Skeletal muscle cell (primary cell): ENCODE data around the gene KLHL17.
"Not testable (repeated sequence)": the region's sequence is repeated elsewhere in the genome, so short reads cannot be mapped to it uniquely, and the experiment has no call there.

Experiments
- DNase-seq: peaks from one replicate; pipeline ENCODE4 v3.0.0-alpha.2; 2010; ENCODE audit warnings: low read depth
- H3K4me3 ChIP-seq: 2 replicates; pipeline ENCODE4 v1.5.1; 2011; ENCODE audit warnings: low read depth, mild to moderate bottlenecking, control low read depth, low read length, moderate library complexity

KLHL17 gene

DNA sequence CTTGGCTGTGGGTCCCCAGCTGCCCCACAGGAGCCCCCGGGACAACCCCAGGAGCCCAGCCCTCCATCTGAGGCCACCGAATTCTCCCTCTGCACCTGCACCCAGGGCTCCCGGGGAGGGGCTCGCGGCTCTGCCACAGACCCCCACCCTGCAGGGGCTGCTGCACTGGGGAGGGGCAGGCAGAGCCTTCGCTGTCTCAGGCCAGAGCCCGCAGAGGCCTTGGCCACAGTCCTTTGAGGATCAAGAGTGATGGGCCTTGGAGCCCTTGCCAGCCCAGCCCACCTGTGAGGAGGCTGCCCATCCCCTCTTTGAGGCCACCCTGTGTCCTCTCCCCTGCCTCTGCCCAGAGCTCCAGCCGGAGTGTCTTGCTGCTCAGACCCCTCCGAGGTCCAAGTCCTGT lies 15.0 kb downstream of the KLHL17 start:
- no peak for DNase-seq
- no peak overlapping the region for H3K4me3 ChIP-seq

DNA sequence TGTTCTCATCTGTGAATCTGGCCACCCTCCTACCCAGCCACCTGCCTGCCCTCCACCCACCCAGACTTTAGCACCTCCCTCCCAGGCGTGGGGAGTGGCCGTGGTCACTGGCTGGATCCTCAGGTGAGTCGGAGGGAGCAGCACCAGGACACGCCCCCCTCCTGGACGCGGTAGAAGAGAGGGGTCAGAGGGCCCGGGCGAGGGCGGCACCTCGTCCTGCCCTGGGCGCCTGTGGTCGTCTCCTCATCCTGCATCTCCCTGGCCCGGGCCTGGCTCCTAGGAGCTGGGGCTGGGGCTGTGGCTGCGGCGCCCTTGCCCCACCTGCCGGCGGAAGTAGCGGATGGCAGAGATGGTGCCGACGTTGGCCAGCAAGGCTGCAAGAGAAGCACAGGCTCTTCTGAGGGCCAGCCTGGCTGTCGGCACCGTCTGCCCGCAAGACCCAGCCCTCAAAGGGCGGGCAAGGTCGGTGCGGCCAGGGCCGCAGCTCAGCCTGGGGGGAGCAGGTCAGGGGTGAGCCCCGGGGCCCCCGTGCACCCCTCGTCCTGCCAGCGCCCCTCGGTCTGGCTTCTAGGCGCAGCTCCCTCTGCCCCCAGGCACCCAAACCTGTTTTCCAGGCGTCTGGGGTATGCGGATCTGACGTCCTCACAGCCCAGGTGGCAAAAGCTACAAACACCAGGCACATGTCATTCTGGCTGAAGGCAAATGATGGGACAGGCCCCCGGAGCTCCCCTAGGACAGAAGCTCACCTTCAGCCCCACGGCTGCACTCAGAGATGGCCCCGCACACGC lies 15.7 kb downstream of the KLHL17 start:
- peak overlapping the region; percentile 20 for H3K4me3 ChIP-seq
- DNase-seq: no peak

DNA sequence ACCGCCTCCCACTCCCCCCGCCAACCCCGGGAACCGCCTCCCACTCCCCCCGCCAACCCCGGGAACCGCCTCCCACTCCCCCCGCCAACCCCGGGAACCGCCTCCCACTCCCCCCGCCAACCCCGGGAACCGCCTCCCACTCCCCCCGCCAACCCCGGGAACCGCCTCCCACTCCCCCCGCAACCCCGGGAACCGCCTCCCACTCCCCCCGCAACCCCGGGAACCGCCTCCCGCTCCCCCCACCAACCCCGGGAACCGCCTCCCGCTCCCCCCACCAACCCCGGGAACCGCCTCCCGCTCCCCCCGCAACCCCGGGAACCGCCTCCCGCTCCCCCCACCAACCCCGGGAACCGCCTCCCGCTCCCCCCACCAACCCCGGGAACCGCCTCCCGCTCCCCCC lies 16.4 kb downstream of the KLHL17 start:
- not testable (repeated sequence) for DNase-seq, H3K4me3 ChIP-seq

DNA sequence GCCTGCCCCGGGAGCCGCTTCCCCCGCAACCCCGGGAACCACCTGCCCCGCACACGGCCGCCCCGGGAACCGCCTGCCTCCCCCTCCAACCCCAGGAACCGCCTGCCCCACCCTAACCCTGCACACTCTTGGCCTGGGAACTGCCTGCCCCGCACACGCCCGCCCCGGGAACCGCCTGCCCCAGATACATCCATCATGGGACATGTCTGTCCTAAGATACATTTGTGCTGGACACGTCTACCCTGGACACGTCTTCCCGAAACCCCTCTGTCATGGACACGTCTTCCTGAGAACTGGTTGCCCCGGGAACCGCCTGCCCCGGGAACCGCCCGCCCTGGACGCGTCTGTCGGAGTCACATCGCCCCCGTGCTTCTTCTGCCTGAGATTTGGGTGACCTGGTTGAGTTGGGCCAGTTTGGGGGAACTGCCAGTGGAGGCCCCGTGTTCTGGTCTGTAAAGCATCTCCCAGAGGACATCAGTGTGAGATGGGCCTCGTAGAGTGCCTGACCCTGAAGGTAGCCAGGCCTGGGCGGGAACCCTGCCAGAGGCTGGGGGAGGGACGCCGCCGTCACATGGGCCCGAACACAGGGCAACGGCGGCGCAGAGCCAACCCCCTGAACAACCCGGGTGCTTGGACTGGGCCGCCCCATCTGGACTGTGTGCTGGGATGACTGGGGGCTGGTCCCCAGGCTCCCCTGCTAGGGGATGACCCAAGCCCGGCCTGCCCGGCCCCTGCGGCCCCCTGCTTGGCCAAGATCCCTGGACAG lies 17.9 kb downstream of the KLHL17 start:
- no peak for DNase-seq
- H3K4me3 ChIP-seq: no peak overlapping the region

DNA sequence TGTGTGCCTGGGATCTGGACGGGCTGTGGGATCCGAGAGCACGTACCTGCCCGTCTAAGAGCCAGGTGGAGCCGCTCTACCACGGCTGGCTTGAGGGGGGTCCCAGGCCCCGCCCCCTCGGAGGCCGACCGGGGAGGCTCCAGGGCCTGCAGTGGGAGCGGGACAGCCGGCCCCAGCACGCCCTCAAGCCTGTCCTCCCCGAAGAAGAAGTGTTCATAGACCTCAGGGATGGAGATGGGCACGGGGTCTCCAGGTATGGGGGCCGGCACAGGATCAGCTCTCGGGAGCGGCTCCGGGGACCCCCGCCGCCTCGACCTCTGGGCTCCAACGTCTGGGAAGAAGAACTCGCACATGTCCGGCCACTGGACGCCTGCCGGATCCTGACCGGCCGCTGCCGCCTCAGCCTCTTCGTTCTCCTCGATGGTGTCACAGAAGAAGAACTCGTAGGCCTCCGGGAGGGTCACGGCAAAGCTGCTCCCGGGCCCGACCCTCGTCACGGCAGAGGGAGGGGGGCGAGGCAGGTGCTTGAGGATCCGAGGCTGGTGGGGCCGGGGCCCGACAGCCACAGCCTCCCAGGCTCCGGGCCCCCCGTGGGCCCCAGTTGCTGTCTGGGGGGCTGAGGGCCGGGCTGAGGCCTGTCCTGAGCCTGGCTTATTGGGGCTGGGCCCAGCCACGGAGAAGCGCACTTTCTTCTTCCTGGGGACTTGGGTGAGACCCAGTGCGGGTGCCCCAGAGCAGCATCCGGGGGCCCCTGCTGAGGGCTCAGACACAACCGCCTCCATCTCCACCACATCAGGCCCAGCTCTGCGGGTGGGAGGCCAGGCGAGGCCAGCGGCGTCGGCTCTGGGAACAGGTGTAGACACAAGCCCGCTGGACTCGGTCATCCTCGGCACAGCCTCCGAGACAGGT lies 18.7 kb downstream of the KLHL17 start:
- H3K4me3 ChIP-seq: no peak overlapping the region
- DNase-seq: no peak

DNA sequence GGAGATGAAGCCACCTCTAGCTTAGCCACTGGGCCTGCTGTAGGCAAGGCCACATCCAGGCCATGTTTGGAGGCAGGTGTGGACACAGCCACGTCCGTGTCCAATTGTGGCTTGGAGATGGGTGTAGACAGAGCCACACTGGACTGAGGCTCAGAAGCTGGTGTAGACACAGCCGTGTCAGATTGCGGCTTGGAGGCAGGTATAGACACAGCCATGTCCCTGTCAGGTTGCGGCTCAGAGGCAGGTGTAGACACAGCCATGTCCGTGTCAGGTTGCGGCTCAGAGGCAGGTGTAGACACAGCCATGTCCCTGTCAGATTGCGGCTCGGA lies 19.3 kb downstream of the KLHL17 start:
- H3K4me3 ChIP-seq: no peak overlapping the region
- no peak for DNase-seq

DNA sequence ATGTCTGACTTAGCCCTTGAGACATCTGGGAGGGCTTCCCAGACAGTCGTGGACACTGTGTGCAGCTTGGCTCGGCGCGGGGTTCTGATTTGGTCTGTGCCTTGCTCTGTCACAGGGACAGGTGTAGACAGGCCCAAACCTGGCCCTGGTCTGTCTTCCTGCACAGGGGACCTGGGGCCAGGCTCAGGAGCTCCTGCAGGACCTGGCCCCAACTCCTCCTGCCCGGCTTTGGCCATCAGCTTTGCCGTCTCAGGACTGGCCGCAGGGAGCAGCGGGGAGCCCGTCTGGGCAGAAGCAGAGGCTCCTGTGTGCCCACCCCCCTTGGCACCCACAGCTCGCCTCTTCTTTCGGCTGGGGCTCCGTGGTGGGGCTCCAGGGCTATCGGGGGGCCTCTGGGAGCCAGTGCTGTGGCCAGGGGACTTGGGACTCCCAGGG lies 19.8 kb downstream of the KLHL17 start:
- no peak for DNase-seq
- no peak overlapping the region for H3K4me3 ChIP-seq

DNA sequence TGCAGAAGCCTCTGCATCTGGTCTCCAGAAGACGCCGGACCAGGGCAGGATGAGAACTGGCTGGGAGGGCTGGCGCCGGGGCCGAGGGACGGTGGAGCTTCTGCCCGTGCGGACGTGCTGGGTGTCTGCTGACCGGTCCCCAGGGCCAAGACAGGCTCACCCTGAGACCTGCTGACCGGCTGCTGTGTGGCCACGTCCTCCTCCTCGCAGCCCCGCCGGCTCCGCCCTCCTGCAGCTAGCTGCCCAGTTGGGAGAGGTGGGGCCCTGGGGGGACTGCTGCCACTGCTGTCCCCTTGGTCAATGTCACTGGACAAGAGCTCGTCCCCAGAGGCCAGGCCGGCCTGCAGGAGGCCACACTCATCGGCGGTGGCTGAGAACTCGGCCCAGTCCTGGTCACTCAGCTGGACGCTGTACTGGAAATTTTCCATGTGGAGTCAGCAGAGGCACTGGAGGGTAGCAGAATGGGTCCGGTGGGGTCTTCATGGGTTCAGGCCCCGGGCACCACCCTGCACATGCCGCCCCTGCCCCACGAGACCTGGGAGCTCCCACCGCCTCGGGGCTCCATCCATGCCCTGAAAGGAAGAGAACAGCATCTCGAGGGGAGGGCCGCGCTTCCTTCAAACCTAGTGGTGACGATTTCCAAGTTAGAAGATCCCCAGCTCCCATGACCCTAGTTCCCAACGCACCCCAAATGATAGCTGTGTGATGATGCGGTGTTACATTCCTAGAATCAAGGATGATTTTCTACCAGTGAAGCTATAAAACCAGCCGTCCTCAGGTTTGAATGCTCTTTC lies 20.4 kb downstream of the KLHL17 start:
- no peak overlapping the region for H3K4me3 ChIP-seq
- DNase-seq: no peak

DNA sequence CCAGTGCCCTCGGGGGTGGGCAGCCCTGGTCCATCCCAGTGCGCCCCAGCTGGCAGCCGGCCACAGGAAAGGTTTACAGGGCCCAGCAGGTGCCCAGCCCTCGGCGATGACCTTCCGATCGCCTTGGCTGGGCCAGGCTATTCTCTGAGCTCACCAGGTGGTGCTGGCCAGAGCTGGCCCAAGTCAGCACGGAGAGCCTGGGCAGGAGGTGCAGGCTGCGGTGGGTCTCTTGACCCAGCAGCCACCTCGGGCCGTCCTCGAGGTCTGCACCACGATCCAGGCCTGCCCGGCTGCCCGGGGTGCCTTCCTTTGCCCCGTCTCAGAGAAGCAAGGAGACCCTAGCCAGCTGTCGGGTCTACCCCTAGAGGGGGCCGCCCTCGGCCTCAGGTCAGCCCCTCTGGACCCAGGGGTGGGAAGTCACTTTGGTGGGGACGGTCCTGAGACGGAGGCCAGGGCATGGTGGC lies 21.1 kb downstream of the KLHL17 start:
- no peak for DNase-seq
- H3K4me3 ChIP-seq: no peak overlapping the region

DNA sequence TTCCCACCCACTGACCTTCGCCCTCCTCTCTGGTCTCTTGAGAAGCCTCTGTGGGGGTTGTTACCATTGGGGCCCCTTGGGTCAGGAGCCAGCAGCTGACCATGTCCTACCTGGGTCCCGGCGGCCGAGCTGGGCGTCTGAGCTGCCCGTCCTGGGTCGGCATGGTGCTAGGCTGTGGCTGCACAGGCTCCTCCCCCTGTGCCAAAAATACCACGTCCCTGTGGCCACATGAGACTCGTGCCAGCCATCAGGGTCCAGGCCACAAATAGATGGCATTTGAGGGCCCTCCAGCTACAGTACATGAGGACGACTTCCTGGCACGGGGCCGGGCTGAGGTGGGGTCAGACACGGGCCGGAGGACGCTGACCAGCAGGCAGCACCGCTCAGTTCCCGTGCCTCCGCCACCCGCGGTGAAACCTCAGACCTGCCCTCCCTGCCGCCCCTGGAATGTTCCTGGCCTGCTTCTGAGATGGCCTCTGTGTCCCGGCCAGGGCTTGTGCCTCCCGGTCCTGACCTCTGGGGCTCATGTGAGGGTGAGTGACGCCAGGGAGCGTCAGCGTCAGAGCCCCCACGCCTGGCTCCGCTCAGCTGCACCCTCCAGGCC lies 21.7 kb downstream of the KLHL17 start, which contains the start of gene PERM1:
Gene PERM1 (minus strand): TSS at position 139 of the 604 bp plus-strand sequence. CDS start 1,064 bp downstream, outside the sequence.
- DNase-seq: no peak
- H3K4me3 ChIP-seq: no peak within 1 kb of the TSS

DNA sequence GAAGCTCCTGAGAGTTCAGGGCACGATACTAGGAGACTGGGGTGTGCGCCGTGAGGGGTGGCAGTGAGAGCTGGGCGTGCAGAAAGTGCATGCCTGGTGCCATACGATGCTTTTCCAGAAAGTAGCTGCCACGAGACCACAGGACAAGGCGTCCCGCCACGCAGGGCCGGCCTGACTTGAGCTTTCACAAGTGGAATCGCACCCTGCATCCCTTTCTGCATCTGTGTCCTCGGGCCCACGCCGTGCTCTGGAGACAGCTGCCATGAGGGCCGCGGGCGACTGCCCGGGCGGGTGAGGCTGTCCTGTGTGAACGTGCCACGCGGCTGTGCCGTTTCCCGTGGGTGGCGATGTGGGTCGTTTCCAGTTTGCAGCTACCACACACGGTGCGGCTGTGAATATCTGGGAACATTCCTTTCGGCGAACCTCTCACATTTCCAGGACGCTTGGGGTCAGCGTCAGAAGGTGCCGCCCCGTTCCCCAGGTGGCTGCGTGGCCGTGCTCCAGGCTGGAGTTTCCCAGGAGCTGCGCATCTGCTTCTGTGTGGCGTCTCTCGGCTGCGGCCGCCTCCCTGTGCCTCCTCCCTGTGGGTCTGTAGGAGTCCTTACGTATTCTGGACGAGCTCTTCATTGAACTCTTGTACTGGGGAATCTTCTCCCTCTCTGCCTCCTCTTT lies 22.5 kb downstream of the KLHL17 start:
- H3K4me3 ChIP-seq: no peak overlapping the region
- no peak for DNase-seq

DNA sequence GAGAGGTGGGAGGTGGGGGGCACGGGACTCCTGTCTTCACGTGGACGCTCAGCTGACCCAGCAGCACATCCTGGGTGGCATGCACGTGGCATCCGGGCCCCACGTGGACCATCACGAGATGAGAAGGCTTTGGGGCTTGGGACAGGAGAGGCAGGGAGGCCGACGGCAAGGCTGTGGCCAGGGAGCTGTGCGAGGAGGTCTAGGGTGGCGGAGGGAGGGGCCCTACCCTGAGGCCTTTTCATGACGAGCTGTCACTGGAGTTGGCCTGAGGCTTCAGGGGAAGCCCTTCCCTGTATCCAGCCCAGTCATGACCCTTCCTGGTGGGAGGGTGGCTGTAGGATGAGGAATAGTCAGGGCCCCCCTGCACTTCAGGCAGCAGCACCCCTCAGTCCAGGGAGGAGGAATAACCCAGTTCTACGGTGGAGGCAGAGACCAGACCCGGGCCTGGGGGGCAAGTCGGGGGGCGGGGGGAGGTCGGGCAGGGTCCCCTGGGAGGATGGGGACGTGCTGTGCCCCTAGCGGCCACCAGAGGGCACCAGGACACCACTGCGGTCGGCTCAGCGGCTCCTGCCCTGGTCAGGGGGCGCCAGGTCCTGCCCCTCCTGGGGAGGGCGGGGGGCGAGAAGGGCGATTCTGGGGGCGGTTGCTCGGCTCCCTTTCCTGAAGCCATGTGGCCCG lies 23.6 kb downstream of the KLHL17 start:
- H3K4me3 ChIP-seq: peak overlapping the region; percentile 23
- DNase-seq: no peak

DNA sequence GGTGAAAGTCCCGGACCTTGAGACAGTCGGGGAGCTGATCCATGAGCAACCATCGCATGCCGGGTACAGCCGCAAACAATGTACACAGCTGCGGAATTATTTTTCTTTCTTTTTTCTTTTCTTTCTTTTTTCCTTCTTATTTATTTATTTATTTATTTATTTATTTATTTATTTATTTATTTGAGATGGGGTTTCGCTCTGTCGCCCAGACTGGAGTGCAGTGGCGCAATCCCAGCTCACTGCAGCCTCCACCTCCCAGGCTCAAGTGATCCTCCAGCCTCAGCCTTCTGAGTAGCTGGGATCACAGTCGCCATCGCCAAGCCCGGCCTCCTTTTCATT lies 24.1 kb downstream of the KLHL17 start:
- H3K4me3 ChIP-seq: peak overlapping the region; percentile 23
- no peak for DNase-seq

DNA sequence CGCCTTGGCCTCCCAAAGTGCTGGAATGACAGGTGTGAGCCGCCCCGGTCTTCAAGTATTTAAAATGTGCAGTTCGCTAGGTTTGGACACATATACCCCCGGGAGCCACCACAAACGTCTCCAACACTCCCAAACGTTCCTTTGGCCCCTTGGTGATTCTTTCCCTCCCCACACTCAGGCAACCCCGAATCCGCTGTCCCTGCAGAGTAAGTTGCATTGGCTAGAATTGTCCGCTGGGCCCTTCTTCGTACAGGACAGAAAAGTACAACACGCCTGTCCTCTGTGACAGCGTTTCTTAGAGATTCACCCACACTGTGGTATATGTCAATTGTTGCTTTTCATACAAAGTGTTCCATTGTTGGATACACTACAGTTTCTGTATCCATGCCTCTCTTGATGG lies 24.7 kb downstream of the KLHL17 start:
- DNase-seq: no peak
- no peak overlapping the region for H3K4me3 ChIP-seq

DNA sequence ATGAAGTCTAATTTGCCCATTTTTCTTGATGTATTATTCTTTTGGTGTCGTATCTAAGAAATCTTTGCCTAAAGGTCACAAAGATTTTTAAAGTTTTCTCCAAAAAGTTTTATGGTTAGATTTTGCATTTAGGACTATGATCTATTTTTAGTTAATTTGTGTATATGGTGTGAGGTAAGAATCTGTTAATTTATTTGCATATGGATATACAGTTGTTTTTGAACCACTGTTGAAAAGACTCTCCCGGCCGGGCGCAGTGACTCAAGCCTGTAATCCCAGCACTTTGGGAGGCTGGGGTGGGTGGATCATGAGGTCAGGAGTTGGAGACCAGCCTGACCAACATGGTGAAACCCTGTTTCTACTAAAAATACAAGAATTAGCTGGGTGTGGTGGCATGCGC lies 27.7 kb downstream of the KLHL17 start:
- not testable (repeated sequence) for H3K4me3 ChIP-seq, DNase-seq

DNA sequence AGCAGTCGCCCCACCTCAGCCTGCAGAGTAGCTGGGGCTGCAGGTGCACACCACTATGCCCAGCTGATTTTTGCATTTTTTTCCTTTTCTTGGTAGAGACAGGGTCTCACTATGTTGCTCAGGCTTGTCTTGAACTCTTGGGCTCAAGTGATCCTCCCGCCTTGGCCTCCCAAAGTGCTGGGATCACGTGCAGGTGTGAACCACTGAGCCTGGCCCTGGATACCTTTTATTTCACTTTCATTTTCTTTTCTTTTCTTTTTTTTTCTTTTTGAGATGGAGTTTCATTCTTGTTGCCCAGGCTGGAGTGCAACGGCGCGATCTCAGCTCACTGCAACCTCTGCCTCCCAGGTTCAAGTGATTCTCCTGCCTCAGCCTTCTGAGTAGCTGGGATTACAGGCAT lies 30.9 kb downstream of the KLHL17 start:
- H3K4me3 ChIP-seq, DNase-seq: not testable (repeated sequence)

DNA sequence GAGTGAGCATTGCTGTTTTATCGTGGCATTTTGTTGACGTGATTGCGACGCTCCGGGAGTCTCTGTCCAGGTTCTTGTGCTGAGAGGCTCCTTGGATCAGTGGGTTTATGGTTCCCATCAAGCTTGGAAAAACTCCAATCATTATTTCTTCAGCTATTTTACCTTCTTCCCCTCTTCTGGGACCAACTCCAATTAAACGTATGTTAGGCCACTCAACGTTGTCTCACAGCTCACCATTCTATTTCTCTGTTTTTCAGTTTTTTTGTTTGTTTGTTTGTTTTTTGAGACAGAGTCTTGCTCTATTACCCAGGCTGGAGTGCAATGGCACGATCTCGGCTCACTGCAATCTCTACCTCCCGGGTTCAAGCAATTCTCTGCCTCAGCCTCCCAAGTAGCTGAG lies 31.5 kb downstream of the KLHL17 start:
- DNase-seq: no peak
- H3K4me3 ChIP-seq: no peak overlapping the region

DNA sequence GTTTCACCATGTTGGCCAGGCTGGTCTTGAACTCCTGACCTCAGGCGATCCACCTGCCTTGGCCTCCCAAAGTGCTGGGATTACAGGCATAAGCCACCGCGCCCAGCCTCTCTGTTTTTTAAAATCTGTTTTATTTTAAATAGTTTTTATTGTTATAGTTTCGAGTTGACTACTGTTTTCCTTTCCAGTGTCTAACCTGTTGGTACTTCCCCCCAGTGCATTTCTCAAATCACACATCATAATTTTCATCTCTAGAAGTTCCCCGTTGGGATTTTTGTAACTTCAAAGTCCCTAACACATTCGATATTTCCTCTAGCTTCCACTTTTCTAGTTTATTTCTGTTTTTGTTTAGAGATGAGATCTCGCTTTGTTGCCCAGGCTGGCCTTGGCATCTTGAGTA lies 32.0 kb downstream of the KLHL17 start:
- no peak overlapping the region for H3K4me3 ChIP-seq
- no peak for DNase-seq
